GM21367 (cell line): ENCODE results near the gene PEX11G.
"Not testable (repeated sequence)": the region's sequence is repeated elsewhere in the genome, so short reads cannot be mapped to it uniquely, and the experiment has no call there.

ENCODE experiments used
- ATAC-seq: cut with Tn5 transposase; IDR thresholded peaks from one replicate; pipeline ENCODE4 v1.9.1; 2021; ENCODE audit not compliant: unreplicated experiment

Gene PEX11G

GRCh38 chr19:7441468-7442146 is 47.2 kb downstream of the PEX11G start:
- ATAC-seq = no peak

GRCh38 chr19:7440188-7440975 is 48.5 kb downstream of the PEX11G start:
- no peak for ATAC-seq

GRCh38 chr19:7435586-7435985 is 53.2 kb downstream of the PEX11G start:
- no peak for ATAC-seq

- no peak for ATAC-seq
These were observed 54.4 kb downstream of the PEX11G start for GRCh38 chr19:7434391-7434790.

GRCh38 chr19:7433456-7433855 is 55.4 kb downstream of the PEX11G start:
- not testable (repeated sequence) for ATAC-seq

DNA sequence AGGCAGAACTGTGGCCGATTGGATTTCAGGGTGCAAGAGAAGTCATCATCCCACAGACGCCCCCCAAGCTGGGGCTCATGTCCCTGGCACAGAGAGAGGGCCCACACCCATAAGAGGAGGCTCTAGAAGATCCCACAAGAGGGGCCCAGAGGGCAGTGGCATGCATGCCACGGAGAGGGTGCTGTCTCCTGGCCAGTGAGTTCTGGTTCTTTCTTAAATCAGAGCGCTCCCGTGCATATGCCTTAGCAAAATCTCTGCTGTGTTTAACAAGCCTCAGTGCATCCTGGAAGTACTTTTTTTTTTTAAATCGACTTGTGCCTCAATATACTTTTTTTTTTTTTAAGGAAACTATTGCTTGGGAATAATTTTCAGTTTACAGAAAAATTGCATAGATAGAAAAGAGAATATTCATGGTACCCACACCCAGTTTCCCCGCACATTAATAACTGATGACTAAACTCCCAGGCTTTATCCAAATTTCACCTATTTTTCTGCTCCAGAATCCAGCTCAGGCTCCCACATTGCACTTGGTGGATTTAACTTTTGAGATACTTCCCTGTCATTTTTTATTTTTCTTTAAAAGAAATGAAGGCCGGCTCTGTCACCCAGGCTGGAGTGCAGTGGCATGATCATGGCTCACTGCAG is 59.1 kb downstream of the PEX11G start:
- no peak for ATAC-seq

DNA sequence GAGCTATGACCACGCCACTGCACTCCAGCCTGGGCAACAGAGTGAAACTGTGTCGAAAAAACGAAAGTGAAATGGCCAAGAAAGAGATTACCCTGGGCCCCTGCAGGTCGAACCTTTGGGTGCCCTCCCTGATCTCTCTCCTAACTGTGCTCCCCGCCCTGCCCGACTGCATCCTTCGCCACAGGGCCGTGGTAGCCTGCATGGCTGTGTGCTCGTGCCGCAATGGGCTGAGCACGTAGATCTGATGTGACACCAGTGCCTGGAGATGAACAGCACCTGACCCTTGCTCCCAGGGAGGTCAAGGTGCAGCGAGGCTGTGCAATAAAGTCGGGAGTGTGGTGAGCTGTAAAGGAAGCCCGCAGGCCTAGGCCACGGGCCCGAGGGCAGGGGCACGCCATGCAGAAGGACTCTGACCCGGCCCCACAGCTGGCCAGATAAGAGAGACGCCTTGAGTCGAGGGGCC is 60.2 kb downstream of the PEX11G start:
- ATAC-seq = no peak

GRCh38 chr19:7427944-7428343 is 60.9 kb downstream of the PEX11G start:
- no peak for ATAC-seq

DNA sequence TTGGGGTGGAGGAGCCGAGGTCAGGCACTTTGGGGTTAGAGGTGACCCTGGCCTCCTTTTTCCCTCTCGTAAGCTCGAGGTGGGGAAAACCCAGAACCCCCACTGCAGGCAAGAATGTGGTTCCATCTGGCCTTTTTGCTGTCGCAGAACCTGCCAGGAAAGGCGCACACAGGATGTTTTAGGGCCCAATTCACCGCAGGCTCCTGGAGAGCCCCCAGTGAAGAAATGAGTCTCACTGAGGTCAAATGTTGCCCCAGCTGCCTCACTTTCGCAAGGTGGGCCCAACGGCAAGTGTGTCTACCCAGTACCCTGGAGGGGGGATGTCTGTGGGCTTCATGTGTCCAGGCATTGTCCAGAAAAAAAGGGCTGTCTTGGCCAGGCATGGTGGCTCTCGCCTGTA is 61.8 kb downstream of the PEX11G start:
- ATAC-seq = no peak
